NOMO-1 treated with DMSO at 0.1 percent for 48 hours (cell line): ENCODE data around the gene SYNPO2.
A peak's percentile ranks its signal among the peaks of the same experiment; 100 is the strongest.

Source experiments
- DNase-seq: peaks from one replicate; lab custom pipeline; 2025; ENCODE audit not compliant: unreplicated experiment; lab: John Stamatoyannopoulos, UW

Gene SYNPO2

DNA sequence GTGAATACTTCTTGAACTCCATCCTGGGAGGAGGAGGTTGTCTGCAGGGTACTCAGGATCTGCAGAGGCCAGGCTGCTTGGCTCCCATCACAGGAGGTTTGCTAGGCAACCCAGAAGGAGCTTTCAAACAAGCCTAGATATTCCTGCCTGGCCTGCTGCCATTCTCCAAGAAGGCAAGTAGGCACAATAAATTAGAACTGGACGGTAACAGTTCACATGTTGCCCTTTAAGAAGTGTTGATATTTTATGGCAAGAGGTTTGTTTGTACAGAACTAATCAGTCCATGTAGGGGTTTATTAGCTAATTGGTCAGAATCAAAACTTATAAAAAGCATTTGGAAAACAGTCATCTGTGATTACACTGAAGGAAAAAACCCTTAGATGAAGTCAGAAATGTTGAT is 39.3 kb downstream of the SYNPO2 start:
- no peak for DNase-seq

DNA sequence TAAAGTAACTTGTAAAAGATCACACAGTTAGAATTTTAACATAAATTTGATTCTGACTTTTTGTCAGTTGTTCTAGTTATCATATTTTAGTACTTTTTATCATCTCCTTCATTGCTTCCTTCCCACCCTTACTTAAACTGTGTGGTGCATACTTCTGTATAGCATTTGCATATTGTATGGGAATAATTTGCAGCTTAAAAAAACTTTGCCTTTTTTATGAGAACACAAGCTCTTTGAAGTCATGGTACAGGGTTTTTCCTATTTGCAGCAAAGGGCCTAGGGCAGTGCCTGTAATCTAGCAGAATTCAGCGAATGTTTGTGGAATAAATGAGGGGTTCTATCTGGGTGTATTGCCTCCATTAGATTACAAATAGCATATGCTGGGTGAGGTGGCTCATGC is 41.6 kb downstream of the SYNPO2 start:
- DNase-seq, result no peak

DNA sequence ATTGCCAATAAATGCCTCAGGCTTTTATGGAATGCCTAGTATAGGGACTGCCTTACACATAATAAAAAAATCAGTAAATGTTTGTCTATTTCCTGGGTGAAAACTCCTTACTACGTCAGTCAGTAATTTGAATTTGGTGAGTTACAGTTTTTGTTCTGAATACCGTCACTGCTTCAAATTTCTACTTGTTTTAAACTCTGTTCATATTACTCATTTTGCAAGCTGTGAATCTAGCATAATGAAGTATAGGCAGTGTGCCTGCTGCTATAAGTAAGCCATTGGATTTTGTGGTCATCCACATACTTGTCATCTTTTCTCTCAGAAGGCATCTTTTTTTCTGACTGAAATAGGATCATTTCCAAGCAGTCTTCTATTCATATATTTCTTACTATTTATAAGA is 43.1 kb downstream of the SYNPO2 start:
- DNase-seq, result no peak

- peak; percentile 75 for DNase-seq
Observed at GRCh38 chr4:118935819-118936218, 47.2 kb downstream of the SYNPO2 start.

GRCh38 chr4:118936406-118936805 is 47.8 kb downstream of the SYNPO2 start:
- DNase-seq, result no peak

- DNase-seq, result no peak
Observed at GRCh38 chr4:118939169-118939783, 50.6 kb downstream of the SYNPO2 start.

- DNase-seq, result no peak
Observed at GRCh38 chr4:118941149-118941548, 52.5 kb downstream of the SYNPO2 start.

DNA sequence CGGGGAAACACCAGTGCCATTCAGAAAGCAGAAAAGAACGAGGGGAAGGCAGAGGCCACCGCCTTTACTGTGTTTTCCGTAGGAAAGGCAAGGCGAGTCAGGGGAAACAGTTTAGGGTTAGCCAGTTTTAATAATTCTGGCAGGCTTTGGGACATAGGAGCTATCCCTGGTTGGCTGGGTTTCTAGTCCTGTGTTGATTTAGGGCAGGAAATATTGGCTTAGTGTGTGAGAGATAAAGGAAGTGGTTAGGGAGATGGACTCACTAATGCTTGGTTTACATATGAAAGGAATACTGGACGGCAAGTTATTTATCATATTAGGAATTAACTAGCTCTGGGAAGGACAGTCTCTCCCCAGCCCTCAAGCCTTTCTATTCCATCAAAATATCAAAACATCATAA is 53.1 kb downstream of the SYNPO2 start:
- DNase-seq, result no peak

DNA sequence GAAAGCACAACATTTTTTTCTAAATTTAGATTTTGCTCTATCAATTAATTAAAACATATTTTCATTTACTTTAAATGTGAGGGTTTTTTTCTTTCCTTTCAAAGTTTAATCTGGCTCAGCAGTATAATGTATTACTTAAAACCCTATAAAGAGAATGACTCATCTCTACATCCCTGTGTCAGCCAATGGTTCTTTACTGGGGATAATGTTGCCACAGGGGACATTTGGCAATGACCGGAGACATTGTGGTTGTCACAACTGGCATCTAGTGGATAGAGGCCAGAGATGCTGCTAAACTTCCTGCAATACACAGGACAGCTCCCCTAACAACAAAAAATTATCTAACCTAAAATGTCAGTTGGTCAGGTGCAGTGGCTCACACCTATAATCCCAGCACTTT is 53.8 kb downstream of the SYNPO2 start:
- DNase-seq, result peak; percentile 73

DNA sequence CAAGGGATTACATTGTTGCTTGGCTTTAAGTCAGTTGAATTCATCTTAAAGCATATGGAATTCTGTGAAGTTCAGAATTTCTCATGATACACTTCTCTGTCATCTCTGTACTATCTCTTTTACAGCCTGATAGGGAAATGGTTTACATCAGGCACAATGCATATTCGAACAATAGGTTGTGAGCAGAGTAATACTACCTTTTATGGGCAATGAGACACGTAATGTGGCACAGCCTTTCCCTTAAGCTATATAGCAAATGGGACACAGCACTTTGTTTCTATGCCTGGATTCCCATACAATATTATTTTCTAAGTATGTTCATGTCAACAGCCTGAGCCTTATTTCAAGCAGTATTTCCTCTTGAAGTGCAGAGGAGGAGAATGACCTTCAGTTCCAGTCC is 58.4 kb downstream of the SYNPO2 start:
- no peak for DNase-seq

GRCh38 chr4:118948545-118949144 is 60.0 kb downstream of the SYNPO2 start:
- no peak for DNase-seq

DNA sequence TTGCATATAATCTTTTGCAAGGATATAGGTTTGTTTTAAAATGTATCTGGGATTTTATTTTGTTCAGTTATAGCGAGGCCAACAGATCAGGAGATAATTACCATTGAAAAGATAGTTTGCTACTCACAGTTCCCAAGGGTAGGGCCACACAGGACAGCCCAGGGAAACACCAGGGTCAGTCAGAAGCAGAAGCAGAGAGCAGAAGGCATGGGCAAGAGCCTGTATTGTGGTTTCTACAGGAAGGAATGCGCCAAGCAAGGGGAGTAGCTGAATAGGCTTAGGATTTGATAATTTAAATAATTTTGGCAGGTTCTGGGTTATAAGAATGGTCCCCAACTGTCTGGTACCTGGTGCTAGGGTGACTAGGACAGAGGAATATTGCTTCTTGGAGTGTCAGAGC is 61.6 kb downstream of the SYNPO2 start:
- DNase-seq, result no peak

- DNase-seq, result no peak
Observed at GRCh38 chr4:118950929-118951570, 62.4 kb downstream of the SYNPO2 start.

DNA sequence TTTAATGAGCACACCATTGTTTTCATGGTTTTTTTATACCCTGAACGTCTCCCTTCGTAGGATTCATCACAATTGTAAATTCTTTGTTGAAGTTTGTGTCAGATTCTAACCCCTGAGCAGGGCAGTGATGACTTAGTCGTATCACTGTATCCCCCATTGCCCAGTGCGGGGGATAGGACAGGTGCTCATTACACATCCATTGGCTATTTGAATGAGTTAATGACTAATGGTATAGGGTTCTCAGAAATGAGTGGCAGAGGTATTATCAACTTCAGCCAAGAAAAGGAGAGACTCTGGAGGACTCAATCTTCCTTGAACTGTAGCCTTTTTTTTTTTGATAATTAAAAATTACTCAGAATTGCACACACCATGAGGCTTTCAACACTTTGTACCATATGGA is 64.6 kb downstream of the SYNPO2 start:
- DNase-seq, result no peak

- DNase-seq, result no peak
Observed at GRCh38 chr4:118954246-118954645, 65.6 kb downstream of the SYNPO2 start.

- no peak for DNase-seq
Observed at GRCh38 chr4:118955515-118955914, 66.9 kb downstream of the SYNPO2 start.

GRCh38 chr4:118957722-118958445 is 69.2 kb downstream of the SYNPO2 start:
- no peak for DNase-seq

- no peak for DNase-seq
Observed at GRCh38 chr4:118962540-118962939, 73.9 kb downstream of the SYNPO2 start.

GRCh38 chr4:118964891-118965411 is 76.3 kb downstream of the SYNPO2 start:
- no peak for DNase-seq

GRCh38 chr4:118967393-118967792 is 78.7 kb downstream of the SYNPO2 start:
- no peak for DNase-seq

GRCh38 chr4:118968005-118968404 is 79.4 kb downstream of the SYNPO2 start:
- DNase-seq, result peak; percentile 94

- DNase-seq, result no peak
Observed at GRCh38 chr4:118968813-118969212, 80.2 kb downstream of the SYNPO2 start.
